GM12891 (cell line): ENCODE results near the gene ZP2.

Experiments used
- DNase-seq: peaks from one replicate; pipeline ENCODE4 v3.0.0; 2011; ENCODE audit warnings: low spot score; ENCODE audit not compliant: insufficient read length
- FAIRE-seq: peaks from 2 replicates; lab custom pipeline; 2011; peaks lifted over from hg19 to GRCh38; lab: Jason Lieb, UNC
- PAX5 ChIP-seq: IDR thresholded peaks from 2 replicates; pipeline ENCODE4 v1.6.1; 2011; ENCODE audit warnings: low read length, moderate library complexity, mild to moderate bottlenecking; ENCODE audit not compliant: insufficient read depth, severe bottlenecking
- POLR2A ChIP-seq: IDR thresholded peaks from 2 replicates; pipeline ENCODE4 v1.6.1; 2011; ENCODE audit warnings: low read depth, low read length, control low read depth
- POLR2AphosphoS5 ChIP-seq: IDR thresholded peaks from 2 replicates; pipeline ENCODE4 v1.6.1; 2011; ENCODE audit warnings: low read depth, low read length, control low read depth
- POU2F2 ChIP-seq: IDR thresholded peaks from 2 replicates; pipeline ENCODE4 v1.6.1; 2011; ENCODE audit warnings: low read depth, mild to moderate bottlenecking, control low read depth, low read length, moderate library complexity
- SPI1 ChIP-seq: IDR thresholded peaks from 2 replicates; pipeline ENCODE4 v1.6.1; 2011; ENCODE audit warnings: low read depth, low read length, control low read depth
- TAF1 ChIP-seq: IDR thresholded peaks from 2 replicates; pipeline ENCODE4 v1.6.1; 2011; ENCODE audit warnings: low read depth, low read length, control low read depth

ZP2 gene

DNA sequence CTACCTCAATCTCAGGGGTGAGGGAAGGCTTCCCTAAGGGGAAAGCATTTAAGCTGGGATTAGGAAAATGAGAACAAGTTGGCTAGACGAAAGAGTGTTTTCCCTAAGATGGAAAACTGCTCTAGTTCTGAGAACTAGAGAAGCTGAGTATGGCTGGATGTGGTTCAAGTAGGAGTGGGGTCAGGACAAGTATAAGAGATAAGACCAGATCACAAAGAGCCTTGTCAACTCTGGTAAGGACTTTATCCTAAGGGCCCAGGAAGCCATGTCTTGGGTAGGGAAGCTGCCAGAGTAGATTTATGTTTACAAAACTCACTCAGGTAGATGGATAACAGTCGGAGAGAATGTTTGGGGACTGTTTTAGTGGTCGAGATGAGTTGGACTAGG is 23.8 kb upstream of the ZP2 start:
- TF ChIP-seq TAF1: no peak
- TF ChIP-seq PAX5: no peak
- no peak for TF ChIP-seq SPI1
- DNase-seq (no peak), FAIRE-seq (no peak)

DNA sequence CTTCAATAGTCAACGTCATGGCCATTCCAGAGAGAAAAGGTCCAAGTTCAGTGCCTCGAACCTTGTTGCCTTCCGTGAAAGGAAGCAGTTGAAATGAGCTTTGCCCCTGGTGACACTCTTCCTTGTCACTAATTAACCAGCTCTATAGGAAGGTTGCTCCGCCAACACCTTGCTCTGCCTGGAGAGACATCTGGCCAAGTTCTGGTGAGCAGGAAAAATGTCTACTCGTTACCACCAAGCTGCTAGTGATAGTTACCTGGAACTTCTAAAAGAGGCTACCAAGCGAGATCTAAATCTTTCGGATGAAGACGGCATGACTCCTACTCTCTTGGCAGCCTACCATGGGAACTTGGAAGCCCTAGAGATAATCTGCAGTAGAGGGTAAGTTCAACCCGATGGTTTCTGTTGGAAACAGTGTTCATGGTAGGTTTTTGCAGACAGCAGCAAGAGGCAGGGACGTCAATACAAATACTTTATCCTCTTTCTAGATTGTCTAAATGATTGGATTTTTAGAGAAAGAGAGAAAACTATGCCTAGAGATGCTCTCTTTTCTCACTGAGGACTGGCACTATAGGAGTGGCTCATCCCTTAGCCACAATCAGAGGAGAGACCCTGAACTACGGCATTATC is 22.3 kb upstream of the ZP2 start, which contains the start of gene ANKS4B:
TSS of gene ANKS4B (plus strand) at position 179 of the 630 bp plus-strand sequence. CDS start at position 218, 39 bp downstream.
- FAIRE-seq (no peak), DNase-seq (no peak)

DNA sequence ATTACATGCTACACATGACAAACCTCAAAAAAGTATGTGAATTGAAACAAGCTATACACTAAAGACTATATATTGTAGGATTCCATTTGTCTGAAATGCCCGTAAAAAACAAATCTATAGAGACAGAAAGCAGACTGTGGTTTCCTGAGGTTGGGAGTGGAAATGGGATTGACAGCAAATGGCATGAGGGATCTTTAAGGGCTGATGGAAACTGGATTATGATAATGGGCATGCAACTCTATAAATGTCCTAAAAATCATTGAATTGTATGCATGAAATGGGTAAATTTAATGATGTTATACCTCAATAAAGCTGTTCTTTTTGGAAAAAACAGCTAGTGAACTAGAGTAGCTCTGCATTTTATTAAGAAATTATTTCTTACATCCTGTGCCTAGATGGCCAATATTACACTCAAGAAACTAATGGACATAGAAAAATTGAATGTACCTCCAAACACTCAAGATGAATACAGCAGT is 21.7 kb upstream of the ZP2 start:
- DNase-seq: no peak
- no peak for FAIRE-seq
- TF ChIP-seq SPI1: no peak
- TF ChIP-seq POLR2A: no peak
- no peak for TF ChIP-seq TAF1

More for the DNA sequence above, 22.3 kb upstream of the ZP2 start, which contains the start of gene ANKS4B:
- no peak for TF ChIP-seq SPI1
- TF ChIP-seq POU2F2: no peak
- TF ChIP-seq TAF1: no peak
- TF ChIP-seq POLR2AphosphoS5: no peak

DNA sequence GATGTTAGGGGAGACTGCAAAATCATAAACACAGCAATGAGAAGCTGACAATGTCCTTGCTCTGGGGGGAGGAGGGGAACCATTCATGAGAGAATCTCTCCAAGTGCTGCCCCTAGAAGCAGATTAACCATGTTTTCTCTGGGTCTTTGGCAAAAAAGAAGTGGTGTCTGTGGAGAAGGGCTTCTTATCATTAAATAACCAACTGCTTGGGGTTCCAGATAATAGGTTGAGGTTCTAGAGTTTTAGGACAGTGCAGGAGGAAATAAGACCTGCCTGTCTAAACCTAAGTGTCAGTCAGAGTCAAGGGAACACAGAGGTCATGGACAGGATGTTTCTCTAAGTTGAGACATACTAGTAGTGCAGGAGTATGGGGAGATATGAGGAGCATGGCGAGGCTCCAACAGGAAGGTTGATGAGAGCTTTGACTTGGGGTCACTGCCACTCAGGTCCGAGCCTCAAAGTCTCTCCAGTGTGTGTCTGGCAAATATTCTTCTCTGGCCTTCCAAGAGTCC is 17.0 kb upstream of the ZP2 start:
- no peak for FAIRE-seq
- DNase-seq: no peak
- TF ChIP-seq TAF1 (no peak), POLR2AphosphoS5 (no peak), POU2F2 (no peak), PAX5 (no peak), POLR2A (no peak), SPI1 (no peak)

DNA sequence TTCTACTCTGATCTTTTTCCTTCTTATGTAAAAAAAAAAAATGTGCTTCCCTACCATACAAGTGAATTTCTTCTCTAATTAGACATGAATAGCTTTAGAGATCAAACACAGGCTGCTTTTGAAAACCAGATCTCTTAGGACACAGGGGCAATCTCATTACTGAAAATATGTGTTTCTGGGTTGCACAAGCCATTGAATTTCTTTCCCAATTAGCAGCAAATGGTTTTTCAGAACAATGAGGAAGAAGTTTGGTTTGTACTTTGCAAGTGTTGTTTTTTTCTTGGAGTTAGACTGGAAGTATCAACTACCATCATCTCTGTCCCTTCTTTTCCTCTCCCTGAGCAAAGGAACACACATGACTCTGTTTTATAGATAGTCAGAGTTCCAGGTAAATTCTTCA is 16.5 kb upstream of the ZP2 start:
- no peak for FAIRE-seq
- no peak for TF ChIP-seq SPI1
- no peak for TF ChIP-seq POLR2AphosphoS5
- TF ChIP-seq TAF1: no peak
- TF ChIP-seq PAX5: no peak
- TF ChIP-seq POU2F2: no peak
- TF ChIP-seq POLR2A: no peak
- no peak for DNase-seq

DNA sequence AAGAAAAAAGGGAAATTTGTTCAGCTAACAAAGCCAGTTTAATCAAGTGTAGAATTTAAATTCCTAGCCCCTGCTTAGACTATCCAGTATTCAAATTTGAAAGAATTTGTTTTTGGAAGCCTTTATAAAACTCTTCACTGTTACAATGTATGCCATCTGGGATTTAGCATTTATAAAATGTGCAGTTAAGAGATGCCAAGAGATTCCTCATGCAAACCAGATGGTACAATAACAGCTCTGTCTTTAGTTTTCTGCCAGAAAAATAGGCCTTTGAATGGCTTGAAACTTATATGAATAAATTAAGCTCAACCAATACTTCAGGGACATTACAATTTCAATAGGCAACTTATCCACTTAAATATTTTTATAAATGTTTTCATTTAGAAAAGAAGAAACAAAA is 15.4 kb upstream of the ZP2 start:
- TF ChIP-seq PAX5 (no peak), POLR2A (no peak), POU2F2 (no peak), POLR2AphosphoS5 (no peak), SPI1 (no peak), TAF1 (no peak)
- DNase-seq (no peak), FAIRE-seq (no peak)

DNA sequence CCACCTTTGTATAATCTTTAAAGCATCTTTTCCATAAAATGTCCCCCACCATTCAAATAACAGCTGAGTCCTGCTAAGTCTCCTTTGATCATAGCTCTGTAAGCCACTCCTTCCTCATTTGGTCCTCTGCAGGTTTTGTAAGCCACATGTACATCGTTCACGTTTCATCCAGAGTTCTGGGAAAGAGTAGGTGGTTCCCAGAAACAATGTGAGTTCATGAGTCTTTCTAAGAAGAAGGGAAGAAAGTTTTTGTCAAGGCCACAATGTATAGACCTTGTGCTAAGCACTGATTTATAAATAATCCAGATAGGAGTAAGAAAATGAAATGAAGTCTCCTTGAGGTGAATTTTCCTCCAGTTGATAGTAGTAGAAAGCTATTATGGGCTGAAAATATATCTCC is 13.4 kb upstream of the ZP2 start:
- FAIRE-seq (no peak), DNase-seq (no peak)
- TF ChIP-seq POU2F2: no peak
- no peak for TF ChIP-seq POLR2A
- no peak for TF ChIP-seq SPI1
- no peak for TF ChIP-seq POLR2AphosphoS5
- TF ChIP-seq PAX5: no peak
- no peak for TF ChIP-seq TAF1

DNA sequence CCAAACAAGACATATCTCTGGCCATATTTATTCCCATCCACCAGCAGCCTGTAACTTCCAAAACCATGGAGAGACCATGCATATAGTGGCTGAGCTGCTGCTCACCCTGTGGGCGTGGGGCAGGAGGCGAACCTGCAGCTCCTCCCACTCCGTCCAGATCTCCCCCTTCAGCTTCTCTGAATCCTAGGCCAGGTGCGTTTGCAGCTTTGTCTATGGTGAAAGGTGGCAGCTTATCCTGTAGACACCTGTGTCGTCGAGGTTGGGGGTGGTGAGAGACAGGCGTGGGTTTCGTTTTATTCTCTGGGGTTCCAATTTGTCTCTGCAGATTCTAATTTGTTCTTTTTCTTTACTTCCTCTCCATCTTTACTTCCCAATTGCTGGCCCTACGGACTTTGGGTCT is 12.4 kb upstream of the ZP2 start:
- FAIRE-seq: no peak
- TF ChIP-seq POLR2AphosphoS5: no peak
- TF ChIP-seq TAF1: no peak
- no peak for TF ChIP-seq PAX5
- no peak for TF ChIP-seq SPI1
- no peak for TF ChIP-seq POU2F2
- TF ChIP-seq POLR2A: no peak
- DNase-seq: no peak

DNA sequence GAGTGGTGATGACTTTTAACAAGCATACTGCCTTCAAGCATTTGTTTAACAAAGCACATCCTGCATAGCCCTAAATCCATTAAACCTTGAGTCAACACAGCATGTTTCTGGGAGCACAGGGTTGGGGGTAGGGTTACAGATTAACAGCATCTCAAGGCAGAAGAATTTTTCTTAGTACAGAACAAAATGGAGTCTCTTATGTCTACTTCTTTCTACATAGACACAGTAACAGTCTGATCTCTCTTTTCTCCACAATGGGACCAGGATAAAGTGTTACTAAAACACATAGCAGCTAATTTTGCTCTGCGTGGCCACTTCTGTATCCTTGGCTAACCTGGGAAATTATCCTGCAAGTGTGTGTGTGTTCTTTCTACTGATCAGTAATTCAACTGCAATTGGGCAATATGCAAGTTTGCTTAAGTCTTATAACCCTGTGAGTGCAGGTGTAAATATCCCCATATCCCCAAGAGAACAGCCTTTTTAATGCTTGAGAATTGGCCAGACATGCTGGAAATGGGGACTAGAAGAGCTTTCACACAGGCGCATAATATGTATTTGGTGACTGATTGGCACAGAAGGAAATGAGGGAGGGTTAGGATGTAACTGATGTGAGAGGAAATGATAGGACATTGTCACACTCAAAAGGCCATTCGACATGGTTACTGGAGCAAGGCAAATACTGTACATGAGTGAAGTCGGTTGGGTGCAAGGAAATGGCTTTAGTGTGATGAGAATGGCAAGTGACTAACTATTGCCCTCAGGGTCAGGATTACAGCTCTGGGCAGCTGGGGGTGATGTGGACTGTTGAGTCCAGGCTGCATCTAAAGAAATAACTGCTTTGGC is 11.3 kb upstream of the ZP2 start:
- TF ChIP-seq PAX5 (no peak), POLR2A (no peak), SPI1 (no peak), POU2F2 (no peak), TAF1 (no peak), POLR2AphosphoS5 (no peak)
- FAIRE-seq (no peak), DNase-seq (no peak)

DNA sequence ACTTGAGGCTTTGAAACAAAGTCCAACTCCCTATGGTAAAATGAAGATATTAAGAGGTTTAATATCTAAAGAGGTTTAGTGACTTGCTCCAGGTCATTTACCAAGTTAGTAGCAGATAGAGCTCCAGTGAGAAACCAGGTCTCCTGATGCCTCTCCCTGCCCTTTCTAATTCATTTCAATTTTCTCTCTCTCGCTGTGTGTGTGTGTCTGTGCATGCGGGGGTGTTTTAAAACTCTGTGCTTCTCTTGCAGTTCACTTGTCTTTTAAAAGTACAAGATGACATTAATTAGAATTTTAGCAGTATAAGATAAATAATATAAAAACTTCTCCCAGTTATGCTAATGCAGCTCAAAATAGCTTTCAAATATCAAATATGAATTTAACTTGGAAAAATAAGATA is 8.2 kb upstream of the ZP2 start:
- TF ChIP-seq POLR2AphosphoS5 (no peak), POLR2A (no peak), TAF1 (no peak), PAX5 (no peak), POU2F2 (no peak), SPI1 (no peak)
- DNase-seq: no peak
- FAIRE-seq: no peak

DNA sequence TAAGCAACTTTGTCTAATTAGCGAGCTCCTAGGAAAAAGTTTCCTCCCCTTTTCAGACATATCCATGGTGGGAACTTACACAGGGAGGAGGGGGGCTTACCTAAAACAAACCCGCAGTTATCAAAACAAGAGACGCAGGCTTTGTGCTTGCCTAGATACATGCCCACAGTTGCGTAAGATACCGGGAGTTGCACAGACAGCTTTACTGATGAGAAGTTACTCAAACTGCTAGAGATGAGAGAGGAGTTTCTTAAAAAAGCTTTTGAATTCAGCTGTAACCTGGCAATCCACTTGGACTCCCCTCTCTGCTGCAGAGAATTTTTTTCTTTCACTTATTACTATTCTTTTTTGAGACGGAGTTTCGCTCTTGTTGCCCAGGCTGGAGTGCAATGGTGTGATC is 6.8 kb upstream of the ZP2 start:
- no peak for TF ChIP-seq PAX5
- TF ChIP-seq SPI1: no peak
- TF ChIP-seq POLR2AphosphoS5: no peak
- no peak for TF ChIP-seq POLR2A
- TF ChIP-seq TAF1: no peak
- no peak for TF ChIP-seq POU2F2
- no peak for FAIRE-seq
- DNase-seq: no peak
